Measurements from ENCODE around the gene THOC1.
"Not testable (repeated sequence)": the region's sequence is repeated elsewhere in the genome, so short reads cannot be mapped to it uniquely, and the experiment has no call there.

THOC1 gene, protein sequence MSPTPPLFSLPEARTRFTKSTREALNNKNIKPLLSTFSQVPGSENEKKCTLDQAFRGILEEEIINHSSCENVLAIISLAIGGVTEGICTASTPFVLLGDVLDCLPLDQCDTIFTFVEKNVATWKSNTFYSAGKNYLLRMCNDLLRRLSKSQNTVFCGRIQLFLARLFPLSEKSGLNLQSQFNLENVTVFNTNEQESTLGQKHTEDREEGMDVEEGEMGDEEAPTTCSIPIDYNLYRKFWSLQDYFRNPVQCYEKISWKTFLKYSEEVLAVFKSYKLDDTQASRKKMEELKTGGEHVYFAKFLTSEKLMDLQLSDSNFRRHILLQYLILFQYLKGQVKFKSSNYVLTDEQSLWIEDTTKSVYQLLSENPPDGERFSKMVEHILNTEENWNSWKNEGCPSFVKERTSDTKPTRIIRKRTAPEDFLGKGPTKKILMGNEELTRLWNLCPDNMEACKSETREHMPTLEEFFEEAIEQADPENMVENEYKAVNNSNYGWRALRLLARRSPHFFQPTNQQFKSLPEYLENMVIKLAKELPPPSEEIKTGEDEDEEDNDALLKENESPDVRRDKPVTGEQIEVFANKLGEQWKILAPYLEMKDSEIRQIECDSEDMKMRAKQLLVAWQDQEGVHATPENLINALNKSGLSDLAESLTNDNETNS

DNA sequence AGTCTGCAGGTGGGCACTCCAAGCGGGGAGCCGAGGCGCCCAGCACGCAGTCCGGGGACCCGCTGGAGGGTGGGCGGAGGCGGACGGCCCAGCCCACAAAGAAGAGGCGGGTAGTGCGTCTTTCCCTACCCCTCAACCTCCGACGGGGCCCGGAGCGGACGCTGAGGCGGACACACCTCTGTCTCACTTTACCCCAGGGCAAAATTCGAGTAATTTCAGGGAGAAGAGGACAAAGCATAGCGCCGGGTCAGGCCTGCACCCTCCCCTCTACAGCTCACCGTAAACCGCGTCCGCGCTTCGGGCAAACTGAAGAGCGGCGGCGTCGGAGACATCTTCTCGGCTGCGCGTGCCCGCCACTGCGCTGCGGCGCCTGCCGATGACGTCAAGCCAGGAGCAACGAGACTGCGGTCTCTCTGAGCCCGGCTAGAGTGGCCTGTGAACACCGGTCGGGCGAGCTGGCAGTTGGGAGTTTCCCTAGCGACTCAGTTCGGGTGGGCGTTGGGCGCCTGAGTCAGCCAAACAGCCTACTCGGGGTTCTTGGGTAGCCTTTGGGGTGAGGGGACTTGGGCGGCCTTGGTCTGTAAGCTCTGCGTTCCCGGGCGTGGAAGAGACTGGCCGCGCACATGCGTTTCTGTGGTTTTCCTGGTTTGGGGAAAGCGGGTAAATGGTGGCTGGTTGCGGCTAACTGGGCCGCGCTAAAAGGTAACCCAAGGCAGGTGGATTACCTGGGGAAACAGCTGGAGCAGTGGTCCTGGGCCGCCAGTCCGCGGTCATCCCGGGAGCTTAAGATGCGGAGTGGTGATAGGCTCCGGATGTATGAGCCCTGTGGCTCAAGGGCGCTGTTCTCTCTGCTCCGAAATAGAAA, at the start of gene THOC1:
TSS of gene THOC1 (minus strand) at position 360 of the 865 bp plus-strand sequence. CDS start at position 332, 28 bp downstream.
- peak; percentile 89 to 95 (median 94) for DNase-seq (ENCODE audit: low read depth in 4 of 4, low spot score in 1 of 4)

DNA sequence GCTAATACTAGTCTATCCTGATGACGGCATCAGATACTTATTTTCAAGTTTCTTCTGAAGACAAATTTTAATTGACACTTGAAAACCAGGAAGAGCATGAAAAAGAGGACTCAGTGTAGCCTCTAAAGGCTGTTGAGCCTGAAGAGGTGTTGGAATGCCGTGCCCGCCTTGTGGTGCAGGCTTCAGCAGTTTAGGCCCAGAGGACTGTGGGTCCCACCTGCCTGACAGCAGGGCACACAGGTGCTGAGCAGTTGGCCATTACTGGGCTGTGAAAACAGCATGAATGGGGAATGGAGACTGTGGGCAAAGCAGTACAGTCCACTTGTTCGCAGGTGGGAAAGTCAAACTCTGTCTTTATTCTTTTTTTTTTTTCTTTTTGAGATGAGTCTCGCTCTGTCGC, 49.8 kb upstream of the THOC1 start:
- no peak for DNase-seq (ENCODE audit: low read depth in 4 of 4, low spot score in 1 of 4)

DNA sequence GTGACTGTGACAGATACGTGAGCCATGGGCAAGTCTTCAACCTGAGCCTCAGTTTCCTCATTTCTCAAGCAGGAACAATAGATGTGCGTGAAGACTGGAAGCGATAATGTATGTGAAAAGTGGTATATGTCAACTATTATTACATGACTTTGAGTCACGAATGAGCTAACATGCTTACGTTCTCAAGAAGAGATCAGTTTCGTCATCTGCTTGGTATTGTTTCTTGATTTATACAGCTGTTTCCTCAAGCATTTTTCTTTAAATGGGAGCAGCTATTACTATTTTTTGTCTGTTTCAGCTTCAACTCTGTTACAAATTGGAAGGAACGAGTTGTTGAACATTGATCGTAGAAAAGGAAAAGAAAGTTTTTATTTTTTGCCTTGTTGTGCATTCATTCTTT, 48.5 kb upstream of the THOC1 start:
- DNase-seq (ENCODE audit: low read depth in 4 of 4, low spot score in 1 of 4), result no peak

DNA sequence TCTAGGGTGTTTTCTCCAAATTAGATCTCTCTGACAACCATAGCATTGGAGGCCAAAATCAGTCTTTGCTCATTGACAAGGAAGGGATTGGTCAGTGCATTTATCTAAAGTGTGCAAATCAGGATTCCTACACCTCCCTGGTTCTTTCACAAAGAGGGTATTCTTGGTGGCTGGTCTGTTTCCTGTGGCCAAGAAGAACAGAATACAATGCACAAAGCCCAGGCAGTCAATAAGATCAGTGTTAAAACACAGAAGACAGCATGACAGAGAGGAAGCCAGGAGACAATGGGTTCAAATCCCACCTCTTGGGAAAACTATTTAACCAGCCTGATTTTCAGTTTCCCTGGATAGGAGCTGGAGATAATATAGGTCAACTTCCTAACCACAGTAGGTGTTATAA, 46.1 kb upstream of the THOC1 start:
- DNase-seq (ENCODE audit: low read depth in 4 of 4, low spot score in 1 of 4), result no peak

DNA sequence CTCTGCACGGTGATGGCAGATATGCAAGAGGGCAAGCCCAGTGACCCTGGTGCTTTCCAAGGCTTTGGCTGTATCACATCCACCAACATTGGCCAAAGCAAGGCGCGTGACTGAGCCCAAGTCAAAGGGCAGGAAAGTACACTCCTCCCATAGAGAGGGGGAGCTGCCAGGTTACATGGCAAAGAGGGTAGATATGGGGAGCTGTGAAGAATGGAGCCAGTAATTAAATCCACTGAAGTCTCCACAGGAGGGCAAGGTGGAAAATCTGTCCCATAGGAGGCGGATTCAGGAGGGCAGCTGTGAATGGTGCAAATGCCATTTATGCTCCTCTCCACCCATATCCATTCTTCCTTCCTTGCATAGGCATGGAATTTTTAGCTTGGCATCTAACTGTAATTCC, 44.6 kb upstream of the THOC1 start:
- no peak for DNase-seq (ENCODE audit: low read depth in 4 of 4, low spot score in 1 of 4)

DNA sequence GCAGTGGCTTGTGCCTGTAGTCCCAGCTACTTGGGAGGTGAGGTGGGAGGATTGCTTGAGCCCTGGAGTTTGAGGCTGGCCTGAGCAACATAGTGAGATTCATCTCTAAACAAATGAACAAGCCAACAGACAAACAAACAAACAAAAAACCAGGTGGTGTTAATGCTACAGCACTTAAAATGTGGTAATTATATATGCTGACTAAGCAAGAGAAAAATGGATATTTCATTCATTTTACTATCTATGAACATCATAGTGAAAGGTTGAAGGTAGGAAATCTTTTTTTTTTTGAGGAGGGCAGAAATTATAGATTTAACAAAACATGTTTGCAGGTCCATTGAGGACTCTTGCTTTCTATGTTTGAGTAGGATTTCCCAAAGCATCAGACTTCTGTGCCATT, 42.2 kb upstream of the THOC1 start:
- DNase-seq (ENCODE audit: low read depth in 4 of 4, low spot score in 1 of 4), result no peak

DNA sequence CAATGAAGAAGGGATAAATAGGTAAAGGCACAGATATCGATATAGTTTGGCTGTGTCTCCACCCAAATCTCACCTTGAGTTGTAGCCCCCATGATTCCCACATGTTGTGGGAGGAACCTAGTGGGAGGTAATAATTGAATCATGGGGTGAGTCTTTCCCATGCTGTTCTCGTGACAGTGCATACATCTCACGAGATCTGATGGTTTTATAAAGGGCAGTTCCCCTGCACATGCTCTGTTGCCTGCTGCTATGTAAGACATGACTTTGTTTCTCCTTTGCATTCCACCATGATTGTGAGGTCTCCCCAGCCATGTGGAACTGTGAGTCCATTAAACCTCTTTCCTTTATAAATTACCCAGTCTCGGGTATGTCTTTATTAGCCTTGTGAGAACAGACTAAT, 40.2 kb upstream of the THOC1 start:
- DNase-seq (ENCODE audit: low read depth in 4 of 4, low spot score in 1 of 4), result not testable (repeated sequence)

DNA sequence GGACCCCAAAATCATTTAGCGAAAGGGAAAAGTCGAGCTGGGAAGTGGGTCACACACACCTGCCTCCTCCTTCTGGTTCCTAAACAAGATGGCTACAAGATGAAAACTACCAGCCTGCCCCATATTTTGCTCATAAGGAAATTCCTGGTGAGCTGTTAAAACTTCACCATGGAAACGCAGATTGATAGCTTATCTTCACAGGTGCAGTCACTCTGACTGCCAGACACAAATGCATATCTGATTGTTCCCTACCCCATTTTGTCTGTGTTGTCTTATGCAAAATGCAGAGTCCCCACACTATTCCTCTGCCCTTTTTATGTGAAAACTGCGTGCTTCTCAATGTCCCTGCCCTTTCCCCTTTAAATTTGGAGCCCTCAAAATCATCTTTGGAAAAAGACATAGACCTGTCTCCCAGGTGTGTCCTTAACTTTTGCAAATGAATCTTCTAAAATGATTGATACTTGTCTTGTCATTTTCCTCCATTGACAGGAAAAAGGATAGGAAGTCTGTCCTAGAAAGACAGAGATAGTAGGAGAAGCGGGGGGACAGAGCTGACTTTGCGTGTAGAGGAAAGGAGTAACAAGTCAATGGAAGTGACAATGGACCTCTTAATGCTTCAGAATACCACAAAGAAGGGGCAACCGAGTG, 38.9 kb upstream of the THOC1 start:
- DNase-seq (ENCODE audit: low read depth in 4 of 4, low spot score in 1 of 4), result no peak

DNA sequence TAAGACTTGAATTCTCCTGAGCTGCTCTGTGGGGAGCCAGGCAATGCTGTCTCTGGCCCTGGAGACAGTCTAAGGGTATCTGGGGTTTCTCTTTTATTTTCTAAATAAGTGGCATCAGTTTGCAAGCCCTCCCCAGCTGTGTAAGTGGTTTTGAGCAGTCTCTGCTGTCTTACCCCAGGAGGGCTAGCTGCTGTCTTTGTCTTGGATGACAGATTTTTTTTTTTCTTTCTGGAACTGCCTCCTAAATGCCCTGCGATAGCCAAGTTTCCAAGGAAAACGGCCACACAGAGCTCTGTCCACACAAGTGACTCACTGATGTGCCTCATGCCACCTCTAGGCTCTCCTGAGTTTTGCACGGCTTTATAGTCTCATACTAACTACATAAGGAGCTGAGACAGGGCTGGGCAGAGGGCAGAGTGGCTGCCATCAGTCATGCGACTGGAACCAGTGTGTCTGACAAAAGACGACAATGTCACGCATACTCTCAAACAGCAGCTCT, 37.2 kb upstream of the THOC1 start:
- no peak for DNase-seq (ENCODE audit: low read depth in 4 of 4, low spot score in 1 of 4)

DNA sequence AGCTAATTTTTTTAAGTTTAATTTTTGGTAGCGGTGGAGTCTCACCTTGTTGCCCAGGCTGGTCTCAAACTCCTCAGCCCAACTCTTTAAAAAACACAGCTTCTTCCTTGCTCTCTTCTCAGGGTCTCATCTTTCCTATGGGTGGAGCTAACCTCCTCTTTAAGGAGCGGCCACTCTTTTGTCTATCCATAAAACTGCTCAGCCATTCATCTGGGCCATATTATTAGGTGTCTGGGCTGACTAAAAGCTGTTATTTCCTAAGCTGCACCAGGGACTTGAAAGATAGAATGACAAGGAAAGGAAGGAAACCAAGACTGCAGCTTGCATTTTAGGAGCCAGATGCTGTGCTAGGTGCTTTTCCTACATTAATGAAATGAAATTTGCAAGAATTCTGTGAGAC, 35.8 kb upstream of the THOC1 start:
- no peak for DNase-seq (ENCODE audit: low read depth in 4 of 4, low spot score in 1 of 4)

DNA sequence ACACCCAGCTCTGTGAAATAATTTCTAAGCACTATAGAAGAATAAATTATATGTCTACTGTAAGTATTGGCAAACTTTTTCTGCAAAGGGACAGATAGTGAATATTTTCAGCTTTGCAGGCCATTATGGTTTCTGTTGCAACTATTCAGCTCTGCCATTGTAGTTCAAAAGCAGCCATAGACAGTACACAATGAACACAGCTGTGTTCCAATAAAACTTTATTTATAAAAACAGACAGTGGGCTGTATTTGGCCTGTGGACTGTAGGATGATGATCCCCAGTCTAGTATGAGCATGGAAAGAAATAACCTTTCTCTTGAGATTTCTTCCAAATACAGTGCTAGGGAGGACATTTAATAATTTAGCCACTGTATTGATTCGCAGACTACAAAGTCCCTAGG, 35.2 kb upstream of the THOC1 start:
- DNase-seq (ENCODE audit: low read depth in 4 of 4, low spot score in 1 of 4), result no peak

DNA sequence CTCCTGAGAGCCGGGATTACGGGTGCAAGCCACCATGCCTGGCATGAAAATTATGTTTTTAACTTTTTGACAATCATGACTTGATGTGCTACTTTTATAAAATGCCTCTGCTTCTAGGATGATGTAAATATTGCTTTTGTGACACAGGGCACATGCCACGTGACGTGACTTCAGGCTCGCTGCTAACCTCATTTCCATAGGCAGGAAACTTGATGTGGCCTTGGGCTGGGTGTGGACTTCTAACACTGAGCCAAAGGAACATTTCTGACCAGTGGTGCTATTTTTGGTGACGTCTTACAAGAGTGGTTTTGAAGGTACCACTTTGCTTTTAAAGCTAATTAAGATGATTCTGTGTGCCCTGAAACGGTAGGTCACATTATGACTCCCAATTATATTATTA, 34.2 kb upstream of the THOC1 start:
- no peak for DNase-seq (ENCODE audit: low read depth in 4 of 4, low spot score in 1 of 4)

DNA sequence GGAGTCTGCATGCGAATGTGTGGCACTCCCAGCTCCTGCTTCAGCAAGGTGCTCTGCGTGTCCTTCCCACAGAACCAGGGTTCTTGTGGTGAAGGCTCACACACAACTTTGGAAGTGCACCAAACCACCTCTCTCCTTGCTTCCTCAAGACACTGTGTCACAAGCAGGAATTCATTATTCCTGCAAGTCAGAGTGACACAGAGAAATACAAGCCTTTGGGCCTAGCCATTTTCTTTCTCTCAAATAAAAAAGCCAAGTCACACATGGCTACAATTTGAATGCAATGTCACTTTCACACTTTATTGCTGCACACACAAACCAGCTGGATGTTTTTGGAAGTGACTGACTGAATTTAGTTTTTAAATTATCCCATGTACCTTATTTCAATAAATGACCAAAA, 30.1 kb upstream of the THOC1 start:
- no peak for DNase-seq (ENCODE audit: low read depth in 4 of 4, low spot score in 1 of 4)

DNA sequence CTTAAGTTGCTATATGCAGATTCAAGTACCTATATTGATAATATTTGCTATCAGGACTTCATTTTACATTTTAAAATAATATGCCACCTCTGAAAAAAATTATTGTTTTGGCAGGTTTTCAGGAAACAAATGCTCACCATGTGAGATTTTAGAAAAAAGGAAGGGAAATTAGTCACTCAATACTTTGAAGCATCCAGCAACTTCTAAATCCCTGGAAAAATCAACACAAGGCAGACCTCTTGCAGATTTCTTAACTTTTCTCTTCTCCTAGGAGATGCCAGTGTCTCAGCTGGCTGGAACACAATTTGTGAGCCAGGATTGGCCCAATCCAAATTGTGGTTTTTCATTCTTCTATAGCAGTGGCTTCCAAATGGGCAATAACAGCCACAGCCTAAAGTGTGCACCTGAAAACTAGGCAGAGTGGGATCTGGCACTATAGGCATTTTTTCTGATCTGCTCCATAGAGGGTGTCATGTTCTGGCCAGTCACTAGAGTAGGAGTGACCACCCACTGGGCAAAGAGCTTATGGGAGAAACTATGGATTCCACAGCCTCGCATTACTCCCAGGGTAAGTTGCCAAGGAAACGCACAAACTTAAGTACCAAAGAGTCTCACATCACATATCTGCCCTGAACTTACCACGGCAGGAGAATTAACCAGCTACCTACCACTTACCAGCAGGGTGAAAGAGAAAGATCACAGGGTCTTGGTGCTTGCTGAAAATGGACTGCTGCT, 28.1 kb upstream of the THOC1 start:
- DNase-seq (ENCODE audit: low read depth in 4 of 4, low spot score in 1 of 4), result no peak

DNA sequence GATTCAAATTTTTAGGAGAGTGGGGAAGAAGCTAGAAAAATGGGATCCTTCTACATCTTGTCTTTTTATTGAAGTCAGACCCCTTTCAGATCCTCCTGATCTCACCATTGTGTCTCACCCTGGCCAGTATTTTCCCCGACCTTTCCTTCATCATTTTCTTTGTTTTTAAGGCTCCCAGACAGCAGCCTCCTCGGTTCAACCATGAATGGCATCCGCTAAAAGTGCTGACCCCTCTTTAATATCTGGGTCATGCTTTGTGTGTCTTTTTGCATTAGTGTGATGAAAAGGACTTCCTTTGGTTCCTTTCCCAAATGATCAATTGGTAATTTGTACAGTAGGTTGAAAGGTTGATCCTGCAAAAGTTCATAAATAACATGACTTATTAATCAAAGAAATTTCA, 26.7 kb upstream of the THOC1 start:
- DNase-seq (ENCODE audit: low read depth in 4 of 4, low spot score in 1 of 4), result no peak

DNA sequence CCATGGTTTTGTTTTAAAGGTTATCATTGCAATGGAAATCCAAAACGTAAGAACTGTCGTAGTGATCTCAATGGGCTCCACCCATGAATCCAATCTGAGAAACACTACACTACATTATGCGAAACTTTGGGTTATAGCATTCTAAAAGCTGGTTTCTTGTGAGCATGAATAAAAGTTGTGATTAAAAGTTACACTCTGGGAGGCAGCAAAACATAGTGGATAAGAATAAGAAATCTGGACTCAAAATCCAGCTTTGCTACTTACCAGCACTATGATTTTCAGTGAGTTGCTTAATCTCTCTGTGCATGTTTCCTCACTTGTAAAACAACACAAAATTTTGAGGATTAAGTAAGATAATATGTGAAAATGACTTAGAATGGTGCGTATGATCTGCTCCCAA, 25.7 kb upstream of the THOC1 start:
- no peak for DNase-seq (ENCODE audit: low read depth in 4 of 4, low spot score in 1 of 4)

DNA sequence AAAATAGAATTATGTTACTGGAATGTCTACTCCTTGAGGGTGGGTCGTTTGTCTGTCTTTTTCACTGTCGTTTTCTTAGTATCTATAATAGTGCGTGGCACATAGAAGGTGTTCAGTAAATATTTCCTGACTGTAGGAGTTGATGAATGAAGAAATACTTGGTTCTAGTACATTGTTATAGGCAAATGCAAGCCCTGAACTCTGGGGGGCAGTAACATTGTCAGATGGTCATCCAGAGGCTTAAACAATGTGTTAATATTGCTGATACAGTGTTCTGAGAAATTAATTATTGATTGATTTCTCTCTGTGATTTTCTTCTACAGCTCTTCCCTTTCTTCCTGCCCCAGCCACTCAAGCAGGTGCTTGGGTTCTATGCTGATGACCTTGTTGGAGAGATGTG, 24.4 kb upstream of the THOC1 start:
- DNase-seq (ENCODE audit: low read depth in 4 of 4, low spot score in 1 of 4), result no peak

DNA sequence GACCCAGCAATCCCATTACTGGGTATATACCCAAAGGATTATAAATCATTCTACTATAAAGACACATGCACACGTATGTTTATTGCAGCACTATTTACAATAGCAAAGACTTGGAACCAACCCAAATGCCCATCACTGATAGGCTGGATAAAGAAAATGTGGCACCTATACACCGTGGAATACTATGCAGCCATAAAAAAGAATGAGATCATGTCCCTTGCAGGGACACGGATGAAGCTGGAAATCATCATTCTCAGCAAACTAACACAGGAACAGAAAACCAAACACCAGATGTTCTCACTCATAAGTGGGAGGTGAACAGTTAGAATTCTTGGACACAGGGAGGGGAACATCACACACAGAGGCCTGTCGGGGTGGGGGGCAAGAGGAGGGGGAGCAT, 22.1 kb upstream of the THOC1 start:
- DNase-seq (ENCODE audit: low read depth in 4 of 4, low spot score in 1 of 4), result not testable (repeated sequence)

DNA sequence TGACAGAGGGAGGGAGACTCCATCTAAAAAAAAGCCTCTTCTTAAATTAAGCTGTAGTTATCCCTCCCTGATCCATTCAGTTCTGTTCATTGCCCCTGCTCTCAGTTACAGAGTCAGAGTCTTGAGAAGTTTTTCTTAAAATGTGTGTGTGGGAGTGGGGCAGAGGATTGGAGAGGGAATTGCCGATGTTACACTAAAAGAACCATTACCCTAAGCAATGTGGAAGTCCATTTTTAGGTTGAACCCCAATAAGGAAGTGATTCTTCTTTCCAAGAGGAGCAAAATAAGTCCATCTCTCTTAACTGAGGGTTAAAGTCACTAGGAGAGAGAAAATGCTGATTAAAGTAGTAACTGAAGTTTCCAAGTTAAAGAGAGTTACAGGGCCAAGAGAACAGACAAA, 21.2 kb upstream of the THOC1 start:
- DNase-seq (ENCODE audit: low read depth in 4 of 4, low spot score in 1 of 4), result no peak

DNA sequence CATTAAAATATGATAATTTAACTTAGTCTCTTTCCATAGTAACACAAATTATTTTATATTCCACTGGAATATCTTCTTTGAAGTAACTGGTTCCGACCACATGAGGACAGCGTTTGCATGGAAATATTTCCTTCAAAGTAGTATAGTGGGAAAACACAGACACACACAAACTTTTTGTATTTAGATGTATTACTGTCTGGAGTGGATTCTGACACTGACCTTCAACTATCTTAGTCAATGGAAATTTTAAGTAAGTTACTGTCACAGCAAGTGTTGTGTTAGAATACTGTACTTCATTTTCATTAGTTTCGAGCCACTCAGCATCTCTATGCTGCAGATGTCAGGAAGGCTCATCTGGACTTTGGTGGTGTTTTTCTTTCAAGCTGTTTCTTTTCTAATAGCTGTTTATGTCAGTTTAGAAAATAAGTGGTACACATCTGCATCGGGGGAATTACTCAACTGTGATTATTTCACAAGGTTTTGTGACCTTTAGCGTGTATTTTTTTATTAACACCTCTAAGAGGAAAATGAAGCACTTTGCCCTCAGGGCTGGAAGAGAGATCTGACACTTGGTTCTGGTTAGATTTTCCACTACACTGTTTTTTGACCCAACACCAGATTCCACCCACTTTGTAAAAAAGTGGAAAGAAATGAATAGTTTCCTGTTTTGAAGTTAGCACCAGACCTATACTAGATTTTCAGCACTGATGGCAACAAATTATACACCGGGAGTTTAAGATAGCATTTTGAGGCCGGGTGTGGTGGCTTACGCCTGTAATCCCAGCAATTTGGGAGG, 18.9 kb upstream of the THOC1 start:
- DNase-seq (ENCODE audit: low read depth in 4 of 4, low spot score in 1 of 4), result no peak
